Endothelial cell of umbilical vein (primary cell): Measurements from ENCODE around the gene CELA1.

Experiments
- EZH2 ChIP-seq: IDR thresholded peaks from 2 replicates; pipeline ENCODE4 v1.6.1; 2012; ENCODE audit warnings: borderline replicate concordance, low read depth, mild to moderate bottlenecking, moderate library complexity, low read length, inconsistent platforms; ENCODE audit not compliant: severe bottlenecking
- JUN ChIP-seq: IDR thresholded peaks from 2 replicates; pipeline ENCODE4 v1.6.1; 2011; ENCODE audit warnings: borderline replicate concordance, low read depth; ENCODE audit not compliant: insufficient read length, insufficient read depth
- MYC ChIP-seq: IDR thresholded peaks from one replicate; pipeline ENCODE4 v1.6.1; 2011; ENCODE audit warnings: mild to moderate bottlenecking, low read depth, low read length
- POLR2A ChIP-seq: IDR thresholded peaks from 2 replicates; pipeline ENCODE4 v1.6.1; 2012; ENCODE audit warnings: low read depth, mild to moderate bottlenecking, control low read depth, low read length
- POLR2AphosphoS5 ChIP-seq: IDR thresholded peaks from 2 replicates; pipeline ENCODE4 v1.6.1; 2012; ENCODE audit warnings: low read depth, mild to moderate bottlenecking, control low read depth, low read length, moderate library complexity; ENCODE audit not compliant: insufficient read depth
- TF ChIP-seq, protein P1 (sequence below), 2 donors: IDR thresholded peaks; 1 replicate in 1 of 2; 2 replicates in 1 of 2; pipeline ENCODE4 v1.5.1; 2011; ENCODE audit warnings: low read length in 2 of 2, mild to moderate bottlenecking in 2 of 2, moderate library complexity in 2 of 2, control low read depth in 1 of 2, inconsistent platforms in 1 of 2, low read depth in 1 of 2; ENCODE audit not compliant: insufficient read depth in 1 of 2; ENCODE audit errors: extremely low read depth in 1 of 2
- TF ChIP-seq, protein P2 (sequence below): IDR thresholded peaks from 2 replicates; pipeline ENCODE4 v1.6.1; 2011; ENCODE audit not compliant: insufficient read depth, insufficient read length

DNA sequence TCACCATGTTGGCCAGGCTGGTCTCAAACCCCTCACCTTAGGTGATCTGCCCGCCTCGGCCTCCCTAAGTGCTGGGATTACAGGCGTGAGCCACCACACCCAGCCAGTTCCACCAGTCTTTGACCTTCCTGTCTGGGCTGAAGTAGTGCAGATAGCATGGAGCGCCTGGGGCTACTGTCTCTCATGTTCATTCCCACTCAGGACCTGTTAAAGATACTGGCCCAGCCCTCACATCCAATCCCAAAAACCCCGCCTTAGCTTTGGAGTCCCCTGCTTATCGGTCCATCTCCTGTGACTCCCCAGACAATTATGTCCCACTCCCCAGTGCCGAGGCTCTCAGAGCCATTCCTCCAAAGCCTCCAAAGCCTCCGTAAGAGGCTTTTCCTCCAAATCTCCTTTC, 12.0 kb upstream of the CELA1 start:
- TF ChIP-seq MYC, result no peak
- TF ChIP-seq, protein P1, sequence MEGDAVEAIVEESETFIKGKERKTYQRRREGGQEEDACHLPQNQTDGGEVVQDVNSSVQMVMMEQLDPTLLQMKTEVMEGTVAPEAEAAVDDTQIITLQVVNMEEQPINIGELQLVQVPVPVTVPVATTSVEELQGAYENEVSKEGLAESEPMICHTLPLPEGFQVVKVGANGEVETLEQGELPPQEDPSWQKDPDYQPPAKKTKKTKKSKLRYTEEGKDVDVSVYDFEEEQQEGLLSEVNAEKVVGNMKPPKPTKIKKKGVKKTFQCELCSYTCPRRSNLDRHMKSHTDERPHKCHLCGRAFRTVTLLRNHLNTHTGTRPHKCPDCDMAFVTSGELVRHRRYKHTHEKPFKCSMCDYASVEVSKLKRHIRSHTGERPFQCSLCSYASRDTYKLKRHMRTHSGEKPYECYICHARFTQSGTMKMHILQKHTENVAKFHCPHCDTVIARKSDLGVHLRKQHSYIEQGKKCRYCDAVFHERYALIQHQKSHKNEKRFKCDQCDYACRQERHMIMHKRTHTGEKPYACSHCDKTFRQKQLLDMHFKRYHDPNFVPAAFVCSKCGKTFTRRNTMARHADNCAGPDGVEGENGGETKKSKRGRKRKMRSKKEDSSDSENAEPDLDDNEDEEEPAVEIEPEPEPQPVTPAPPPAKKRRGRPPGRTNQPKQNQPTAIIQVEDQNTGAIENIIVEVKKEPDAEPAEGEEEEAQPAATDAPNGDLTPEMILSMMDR (IDR thresholded peaks at IDR 0.05; ENCODE audit: extremely low read depth in 1 of 2, insufficient read depth in 1 of 2, low read depth in 1 of 2, low read length in 2 of 2), result no peak
- TF ChIP-seq POLR2A, result no peak
- TF ChIP-seq POLR2AphosphoS5, result no peak
- TF ChIP-seq, protein P2, sequence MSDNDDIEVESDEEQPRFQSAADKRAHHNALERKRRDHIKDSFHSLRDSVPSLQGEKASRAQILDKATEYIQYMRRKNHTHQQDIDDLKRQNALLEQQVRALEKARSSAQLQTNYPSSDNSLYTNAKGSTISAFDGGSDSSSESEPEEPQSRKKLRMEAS, result no peak
- no peak for TF ChIP-seq JUN
- no peak for TF ChIP-seq EZH2
